ENCODE measurements around the gene ACACA.
"Not testable (repeated sequence)": the region's sequence is repeated elsewhere in the genome, so short reads cannot be mapped to it uniquely, and the experiment has no call there.

The ACACA gene

GRCh38 chr17:37406635-37407461, at the start of gene ACACA, which contains the start of gene TADA2A:
Gene ACACA (minus strand): TSS chr17:37406836. CDS start chr17:37406299, 537 bp downstream.
Gene TADA2A (plus strand): TSS chr17:37406886. CDS start chr17:37411366, 4,480 bp downstream.
- peak; percentile 55 for DNase-seq (ENCODE audit: low spot score)

GRCh38 chr17:37450112-37450511, 43.5 kb upstream of the ACACA start:
- no peak for DNase-seq (ENCODE audit: low spot score)

GRCh38 chr17:37447641-37448040, 41.0 kb upstream of the ACACA start:
- DNase-seq (ENCODE audit: low spot score), result no peak

- DNase-seq (ENCODE audit: low spot score), result no peak
Measured at GRCh38 chr17:37446027-37446426, 39.4 kb upstream of the ACACA start.

- not testable (repeated sequence) for DNase-seq (ENCODE audit: low spot score)
Measured at GRCh38 chr17:37441369-37442014, 34.9 kb upstream of the ACACA start.

- no peak for DNase-seq (ENCODE audit: low spot score)
Measured at GRCh38 chr17:37440424-37440823, 33.8 kb upstream of the ACACA start.

GRCh38 chr17:37438141-37438540, 31.5 kb upstream of the ACACA start:
- no peak for DNase-seq (ENCODE audit: low spot score)

GRCh38 chr17:37432671-37433070, 26.0 kb upstream of the ACACA start:
- DNase-seq (ENCODE audit: low spot score), result no peak

- DNase-seq (ENCODE audit: low spot score), result no peak
Measured at GRCh38 chr17:37430051-37430627, 23.5 kb upstream of the ACACA start.

GRCh38 chr17:37429453-37429852, 22.8 kb upstream of the ACACA start:
- no peak for DNase-seq (ENCODE audit: low spot score)

- no peak for DNase-seq (ENCODE audit: low spot score)
Measured at GRCh38 chr17:37429039-37429438, 22.4 kb upstream of the ACACA start.

GRCh38 chr17:37425268-37425667, 18.6 kb upstream of the ACACA start:
- DNase-seq (ENCODE audit: low spot score), result no peak

GRCh38 chr17:37422971-37423625, 16.5 kb upstream of the ACACA start:
- DNase-seq (ENCODE audit: low spot score), result no peak

GRCh38 chr17:37417852-37418251, 11.2 kb upstream of the ACACA start:
- DNase-seq (ENCODE audit: low spot score), result no peak

GRCh38 chr17:37413875-37414519, 7.4 kb upstream of the ACACA start:
- DNase-seq (ENCODE audit: low spot score), result no peak

GRCh38 chr17:37410357-37410756, 3.7 kb upstream of the ACACA start:
- DNase-seq (ENCODE audit: low spot score), result no peak

GRCh38 chr17:37408145-37408479, 1.5 kb upstream of the ACACA start:
- not testable (repeated sequence) for DNase-seq (ENCODE audit: low spot score)

GRCh38 chr17:37405955-37406634, 541 bp downstream of the ACACA start:
- no peak for DNase-seq (ENCODE audit: low spot score)

GRCh38 chr17:37405522-37405921, 1.1 kb downstream of the ACACA start:
- not testable (repeated sequence) for DNase-seq (ENCODE audit: low spot score)

GRCh38 chr17:37400505-37400904, 6.1 kb downstream of the ACACA start:
- DNase-seq (ENCODE audit: low spot score), result no peak

- no peak for DNase-seq (ENCODE audit: low spot score)
Measured at GRCh38 chr17:37399265-37399803, 7.3 kb downstream of the ACACA start.
